HG03108 (cell line): ENCODE measurements around the gene BCKDHA.
"Not testable (repeated sequence)": the region's sequence is repeated elsewhere in the genome, so short reads cannot be mapped to it uniquely, and the experiment has no call there.

ENCODE experiments used
- ATAC-seq: cut with Tn5 transposase; IDR thresholded peaks from one replicate; pipeline ENCODE4 v1.9.1; 2021; ENCODE audit warnings: moderate library complexity; ENCODE audit not compliant: unreplicated experiment

Gene BCKDHA

GRCh38 chr19:41442473-41443355 is 45.1 kb downstream of the BCKDHA start, which contains the start of gene ERICH4:
TSS of gene ERICH4 (plus strand) at chr19:41443156. CDS start at chr19:41443170, 14 bp downstream.
- ATAC-seq, result no peak

- no peak for ATAC-seq
Measured at GRCh38 chr19:41443813-41444455, 46.3 kb downstream of the BCKDHA start.

GRCh38 chr19:41445575-41445974 is 48.0 kb downstream of the BCKDHA start:
- ATAC-seq, result no peak

- no peak for ATAC-seq
Measured at GRCh38 chr19:41447732-41448332, 50.2 kb downstream of the BCKDHA start.

GRCh38 chr19:41449079-41449864 is 51.7 kb downstream of the BCKDHA start:
- no peak for ATAC-seq

GRCh38 chr19:41449865-41450178 is 52.2 kb downstream of the BCKDHA start:
- no peak for ATAC-seq

GRCh38 chr19:41452584-41453275 is 55.1 kb downstream of the BCKDHA start:
- no peak for ATAC-seq

GRCh38 chr19:41455936-41456335 is 58.3 kb downstream of the BCKDHA start:
- no peak for ATAC-seq

- no peak for ATAC-seq
Measured at GRCh38 chr19:41456342-41456918, 58.8 kb downstream of the BCKDHA start.

GRCh38 chr19:41457241-41457640 is 59.6 kb downstream of the BCKDHA start:
- ATAC-seq, result peak; percentile 81

GRCh38 chr19:41462497-41462896 is 64.9 kb downstream of the BCKDHA start:
- ATAC-seq, result no peak

GRCh38 chr19:41463257-41464256 is 65.9 kb downstream of the BCKDHA start:
- not testable (repeated sequence) for ATAC-seq
